ENCODE data around the gene SYT8. TPM values are rescaled to one million over a fixed set of nuclear protein-coding genes. Genes with fewer than 3 reads are reported as not detected.
"Not testable (repeated sequence)": the region's sequence is repeated elsewhere in the genome, so short reads cannot be mapped to it uniquely, and the experiment has no call there.

Gene SYT8
- total and polyA plus RNA-seq, 2 of the 8 experiments (the other 6 are each of a cell fraction or from before 2014, with no cell fraction given): not detected

DNA sequence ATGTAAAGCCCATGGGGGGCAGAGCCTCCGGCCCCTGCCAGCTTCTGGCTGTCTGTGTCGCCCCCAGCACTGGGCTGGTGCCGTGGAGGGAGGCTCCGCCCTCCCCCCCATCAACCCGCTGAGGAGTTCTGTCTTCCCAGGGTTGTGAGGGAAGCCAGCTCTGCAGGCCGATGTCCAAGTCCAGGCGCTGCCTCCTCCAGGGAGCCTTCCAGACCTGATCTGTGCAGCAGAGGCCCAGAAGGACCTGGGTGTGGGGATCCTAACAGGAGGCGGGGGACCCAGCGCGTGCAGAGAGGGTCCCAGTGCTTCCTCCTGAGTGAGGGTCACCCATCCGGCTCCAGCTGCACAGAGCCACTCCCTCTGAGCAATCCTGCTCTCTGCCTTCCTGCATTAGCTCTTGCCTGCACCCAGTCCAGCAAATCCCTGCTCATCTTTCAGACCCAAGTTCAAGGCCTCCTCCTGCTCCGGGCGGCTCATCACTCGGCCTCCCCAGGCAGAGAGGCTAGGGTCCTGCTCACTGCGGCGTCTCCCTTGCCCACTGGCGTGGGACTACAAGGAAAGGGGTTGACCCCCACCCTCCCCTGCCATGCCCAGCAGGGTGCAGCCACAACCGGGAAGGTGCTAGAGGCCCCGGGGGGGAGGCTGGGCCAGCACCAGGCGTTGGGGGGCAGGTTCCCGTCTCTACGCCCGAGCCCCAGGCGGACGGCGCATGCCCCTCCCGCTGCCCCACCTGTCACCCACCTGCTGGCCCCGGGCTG lies 40.5 kb downstream of the SYT8 start (continued):
- no peak for TF ChIP-seq TAF7 (optimal IDR thresholded peaks at IDR 0.05; ENCODE audit: borderline replicate concordance, low read depth, low read length)
- TF ChIP-seq, protein P1, sequence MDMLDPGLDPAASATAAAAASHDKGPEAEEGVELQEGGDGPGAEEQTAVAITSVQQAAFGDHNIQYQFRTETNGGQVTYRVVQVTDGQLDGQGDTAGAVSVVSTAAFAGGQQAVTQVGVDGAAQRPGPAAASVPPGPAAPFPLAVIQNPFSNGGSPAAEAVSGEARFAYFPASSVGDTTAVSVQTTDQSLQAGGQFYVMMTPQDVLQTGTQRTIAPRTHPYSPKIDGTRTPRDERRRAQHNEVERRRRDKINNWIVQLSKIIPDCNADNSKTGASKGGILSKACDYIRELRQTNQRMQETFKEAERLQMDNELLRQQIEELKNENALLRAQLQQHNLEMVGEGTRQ (IDR thresholded peaks at IDR 0.05; ENCODE audit: low read length): no peak
- no peak for TF ChIP-seq CREB1 (IDR thresholded peaks at IDR 0.05)
- TF ChIP-seq ZNF274 (IDR thresholded peaks at IDR 0.05; ENCODE audit: borderline replicate concordance, extremely low read depth, low read length): no peak

DNA sequence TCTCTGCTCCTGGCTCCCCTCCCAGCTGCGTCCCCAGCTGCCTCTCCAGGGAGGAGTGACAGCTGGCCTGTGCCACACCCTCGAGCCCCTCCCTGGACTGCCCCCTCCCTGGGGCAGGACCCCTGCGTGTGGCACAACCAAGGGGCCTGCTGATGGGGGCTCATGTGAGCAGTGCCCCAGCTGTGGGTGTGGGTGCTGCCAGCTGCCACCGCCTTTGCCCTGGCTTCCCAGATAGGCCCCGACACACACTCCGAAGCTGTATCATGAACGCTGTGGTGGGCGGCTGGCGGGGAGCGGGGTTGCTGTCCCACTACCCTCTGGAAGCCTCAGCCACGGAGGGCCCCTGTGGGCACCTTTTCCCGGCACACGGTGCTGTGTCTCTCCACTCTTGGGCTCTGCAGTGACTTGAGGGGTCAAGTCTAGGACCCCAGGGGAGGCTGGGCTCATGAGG lies 41.1 kb downstream of the SYT8 start:
- not testable (repeated sequence) for H3K79me1 ChIP-seq (ENCODE audit: low read depth, low read length); H3K4me1 ChIP-seq (replicated peaks in 1 of 4; ENCODE audit: control insufficient read depth in 3 of 4, insufficient read depth in 4 of 4, low read length in 3 of 4); H2BK12ac ChIP-seq (ENCODE audit: low read depth, low read length); H3K23me2 ChIP-seq (ENCODE audit: low read depth, low read length); H3K4me3 ChIP-seq (ENCODE audit: extremely low read depth in 1 of 4, insufficient read depth in 2 of 4, low read depth in 3 of 4, low read length in 4 of 4); H3K79me2 ChIP-seq (ENCODE audit: control insufficient read depth in 1 of 2, insufficient read depth in 2 of 2, low read length in 2 of 2); H2BK120ac ChIP-seq (replicated peaks; ENCODE audit: low read depth, low read length); H2AK5ac ChIP-seq (ENCODE audit: low read depth, low read length); H3K9me3 ChIP-seq (ENCODE audit: insufficient read depth in 2 of 2, low read depth in 1 of 2, low read length in 1 of 2); H4K20me1 ChIP-seq (replicated peaks in 1 of 2; ENCODE audit: control insufficient read depth in 1 of 2, insufficient read depth in 2 of 2, low read length in 2 of 2); H2AFZ ChIP-seq (ENCODE audit: low read length); H3K36me3 ChIP-seq (ENCODE audit: control insufficient read depth in 2 of 4, insufficient read depth in 4 of 4, low read length in 3 of 4); H4K8ac ChIP-seq (ENCODE audit: extremely low read depth, insufficient read depth, low read length); H3K27ac ChIP-seq (ENCODE audit: low read depth, low read length); H2BK15ac ChIP-seq (ENCODE audit: low read length); DNase-seq (ENCODE audit: low read depth in 1 of 2, low spot score in 2 of 2); H3K4ac ChIP-seq (replicated peaks; ENCODE audit: insufficient read length, low read depth, low read length); H4K91ac ChIP-seq (replicated peaks; ENCODE audit: insufficient read length, low read length); FAIRE-seq; H4K5ac ChIP-seq (ENCODE audit: insufficient read length, low read depth, low read length); H3K9ac ChIP-seq (replicated peaks in 1 of 4; ENCODE audit: extremely low read depth in 1 of 4, low read depth in 3 of 4, low read length in 3 of 4); H2BK20ac ChIP-seq (ENCODE audit: low read length); H2BK5ac ChIP-seq (ENCODE audit: low read depth, low read length); H3K18ac ChIP-seq (ENCODE audit: extremely low read depth, low read length); H3K56ac ChIP-seq (replicated peaks; ENCODE audit: insufficient read length, low read depth, low read length); H3K14ac ChIP-seq (ENCODE audit: insufficient read length); H3K27me3 ChIP-seq (replicated peaks in 1 of 4; ENCODE audit: control insufficient read depth in 3 of 4, extremely low read depth in 1 of 4, insufficient read depth in 3 of 4, low read length in 3 of 4); H3K23ac ChIP-seq (ENCODE audit: insufficient read length); H3K4me2 ChIP-seq (ENCODE audit: insufficient read depth in 1 of 2, low read depth in 2 of 2, low read length in 2 of 2)
- WGBS, 2 experiments (ENCODE audit: extremely low coverage in 1 of 2, insufficient coverage in 1 of 2, insufficient read length in 1 of 2, insufficient replicate concordance in 2 of 2, low coverage in 1 of 2, low lambda C conversion rate in 2 of 2, missing lambda C conversion rate in 1 of 2): 100% methylated on average over 1 of the region's 13 CpGs; no CpG with 5 or more reads in 1 of the 2 experiments
- CTCF ChIA-PET (ENCODE audit: partially characterized antibody): interaction anchor here (0.6 to 5.5 kb wide), 45 partner anchors 9 to 578 kb away, joined by 3 to 156 read pairs (median 5); partner anchors contain the start of genes INS, LSP1, MRPL23 and PRR33
- POLR2A ChIA-PET (ENCODE audit: partially characterized antibody): interaction anchor here (1.0 kb wide), 1 partner anchor 276 kb away, joined by 5 read pairs; no protein-coding TSS in a partner anchor
